Midbrain (tissue), 1 donor: ENCODE measurements around the gene RPE.

Source experiments
- DNase-seq: peaks from one replicate; lab custom pipeline; 2025; lab: John Stamatoyannopoulos, UW

Gene RPE

DNA sequence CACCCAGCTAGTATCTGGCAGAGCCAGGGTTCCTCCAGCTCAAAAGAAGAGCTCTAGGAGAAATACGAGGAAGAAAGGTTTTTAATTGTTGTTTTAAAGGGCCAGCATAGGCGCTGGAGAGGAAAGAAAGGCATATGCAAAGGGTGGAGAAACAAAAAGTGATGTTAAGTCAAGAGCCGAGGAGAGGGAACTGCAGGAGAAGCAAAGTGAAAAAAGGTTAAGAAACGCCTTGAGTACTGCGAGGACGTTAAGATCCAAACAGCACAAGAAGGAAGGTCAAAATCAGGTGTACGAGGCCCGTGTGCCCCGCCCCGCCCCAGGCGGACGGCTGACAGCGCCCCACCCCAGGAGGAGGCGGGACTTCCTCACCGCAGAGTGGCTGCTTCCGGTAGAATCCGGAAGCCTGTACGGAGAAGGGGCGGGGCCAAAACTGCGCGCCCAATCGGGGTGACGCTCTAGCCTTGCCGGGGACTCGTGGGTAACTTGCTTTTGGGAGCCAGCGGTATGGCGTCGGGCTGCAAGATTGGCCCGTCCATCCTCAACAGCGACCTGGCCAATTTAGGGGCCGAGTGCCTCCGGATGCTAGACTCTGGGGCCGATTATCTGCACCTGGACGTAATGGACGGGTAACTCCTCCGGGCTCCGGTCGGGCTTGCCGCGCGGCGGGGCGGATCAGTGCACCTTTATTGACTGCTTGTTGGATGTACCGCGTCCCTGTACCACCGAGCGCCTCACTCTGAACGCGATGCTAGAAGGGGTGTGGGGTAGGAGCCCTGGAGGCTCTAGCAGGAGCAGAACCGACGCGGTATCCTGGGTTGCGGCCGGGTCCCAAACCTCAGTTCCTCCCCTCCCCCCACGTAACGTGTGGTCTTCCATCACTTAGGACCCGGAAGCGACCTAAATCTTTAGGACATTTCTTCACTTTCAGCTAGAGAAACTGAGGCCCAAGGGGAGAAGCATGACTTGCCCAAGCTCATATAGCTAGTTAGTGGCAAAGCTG, at the start of gene RPE:
RPE (plus strand) TSS at position 481 of the 1,000 bp plus-strand sequence; CDS start at position 505, 24 bp downstream.
- peak; percentile 96 for DNase-seq

DNA sequence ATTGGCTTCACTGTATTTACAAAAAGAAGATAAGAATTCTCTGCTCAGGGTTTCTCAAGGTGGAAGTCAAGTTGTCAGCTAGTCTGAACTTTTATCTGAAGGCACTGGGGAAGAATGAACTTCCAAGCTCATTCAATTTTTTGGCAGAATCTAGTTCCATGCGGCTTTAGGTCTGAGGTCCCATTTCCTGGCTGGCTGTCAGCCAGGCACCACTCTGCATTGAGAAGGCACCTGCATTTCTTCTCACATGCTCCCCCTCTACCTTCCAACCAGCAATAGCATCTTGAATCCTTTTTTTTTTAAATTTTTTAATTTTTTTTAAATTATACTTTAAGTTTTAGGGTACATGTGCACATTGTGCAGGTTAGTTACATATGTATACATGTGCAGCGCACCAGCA, 46.2 kb upstream of the RPE start:
- DNase-seq = no peak

DNA sequence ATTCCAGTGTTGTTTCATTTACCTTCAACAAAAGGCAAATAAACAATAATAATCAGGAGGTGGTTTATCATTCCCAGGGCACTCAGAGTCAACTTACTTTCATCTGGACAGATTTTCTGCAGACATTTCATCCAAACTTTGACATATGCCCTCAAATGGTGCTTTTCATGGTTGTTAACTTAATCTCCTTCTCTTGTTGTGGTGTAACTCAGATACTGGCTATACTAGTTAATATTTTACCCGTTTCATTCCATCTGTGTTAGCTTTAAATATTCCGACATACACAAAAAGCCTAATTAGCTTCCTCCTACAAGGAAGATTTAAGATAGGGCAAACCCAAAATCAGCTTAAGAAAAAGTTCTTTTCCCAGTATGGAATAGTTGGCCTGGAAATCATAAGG, 44.4 kb upstream of the RPE start:
- no peak for DNase-seq

DNA sequence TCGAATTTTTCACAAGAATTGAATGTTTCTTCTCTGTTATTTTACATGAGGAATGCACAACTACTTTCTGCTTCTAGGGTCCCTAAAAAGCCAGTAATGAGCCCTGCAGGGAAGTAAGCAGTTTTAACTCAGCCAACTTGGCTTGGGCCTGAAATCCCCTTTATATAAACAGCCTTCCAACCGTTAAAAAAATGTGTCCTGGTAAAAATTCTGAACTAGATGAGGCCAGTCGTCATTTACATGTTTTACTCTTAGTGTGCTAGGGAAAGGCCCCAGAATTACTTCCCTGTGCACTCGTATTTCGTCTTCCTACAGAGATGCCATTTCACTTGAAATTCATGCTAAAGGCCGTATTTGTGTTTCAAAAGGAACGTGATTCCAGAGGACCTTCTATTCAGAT, 42.4 kb upstream of the RPE start:
- DNase-seq = no peak

DNA sequence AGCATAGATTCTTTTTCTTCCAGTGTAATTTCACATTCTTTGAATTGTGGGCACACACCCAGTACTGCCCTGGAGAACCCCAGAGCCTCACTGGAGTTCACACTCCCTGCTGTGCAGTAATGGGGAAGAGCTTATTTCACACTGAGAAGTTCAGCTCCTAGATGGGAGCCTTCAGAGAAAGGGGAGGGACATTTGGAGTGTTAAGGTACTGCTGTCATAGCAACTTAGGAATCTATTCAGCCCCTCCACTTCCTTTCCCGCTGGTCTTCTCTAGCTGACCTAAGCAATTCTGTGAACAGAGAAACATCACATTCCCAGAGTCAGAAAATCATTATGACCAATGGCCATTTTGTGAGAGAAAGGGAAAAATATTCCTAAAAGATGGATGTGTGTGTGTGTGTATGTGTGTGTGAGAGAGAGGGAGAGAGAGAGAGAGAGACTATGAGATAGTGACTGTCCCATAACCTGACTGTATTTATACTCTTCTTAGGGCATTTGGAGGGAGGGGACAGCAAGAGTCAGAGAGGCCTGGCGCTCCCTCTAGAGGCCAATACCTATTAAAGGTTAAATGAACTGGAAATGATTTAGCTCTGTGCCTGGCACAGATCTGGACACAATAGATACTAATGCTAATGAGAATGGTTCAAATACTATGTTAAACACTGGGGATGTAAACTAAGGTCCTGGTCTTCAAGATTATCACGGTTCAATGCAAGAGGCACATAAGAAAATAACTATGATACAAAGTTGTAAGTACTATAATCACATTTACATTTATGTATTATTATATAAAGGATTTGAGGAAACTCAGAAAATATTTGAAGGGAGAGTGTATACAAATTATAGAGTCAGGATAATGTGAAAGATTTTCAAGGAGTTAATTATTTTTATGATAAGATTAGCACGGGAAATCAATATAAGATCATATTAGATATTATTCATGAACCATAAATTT, 41.5 kb upstream of the RPE start:
- peak; percentile 49 for DNase-seq

DNA sequence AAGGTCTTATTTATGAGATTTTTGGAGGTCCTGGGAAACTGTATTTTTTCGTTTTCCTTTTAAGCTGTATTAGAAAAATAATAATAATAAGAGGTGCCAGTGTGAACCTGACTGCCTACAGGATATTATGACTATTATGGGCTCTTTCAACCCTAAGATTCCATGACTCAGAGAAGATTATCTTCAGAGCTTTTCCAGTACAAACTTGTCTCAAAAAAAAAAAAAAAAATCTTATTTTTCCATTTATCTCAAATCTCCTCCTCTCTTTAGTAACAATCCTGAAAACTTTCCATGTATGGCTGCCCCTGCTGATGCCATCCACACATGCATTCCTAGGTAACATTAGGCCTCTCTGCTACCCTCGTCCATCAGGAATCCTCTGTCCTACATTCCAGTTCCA, 36.7 kb upstream of the RPE start:
- no peak for DNase-seq

DNA sequence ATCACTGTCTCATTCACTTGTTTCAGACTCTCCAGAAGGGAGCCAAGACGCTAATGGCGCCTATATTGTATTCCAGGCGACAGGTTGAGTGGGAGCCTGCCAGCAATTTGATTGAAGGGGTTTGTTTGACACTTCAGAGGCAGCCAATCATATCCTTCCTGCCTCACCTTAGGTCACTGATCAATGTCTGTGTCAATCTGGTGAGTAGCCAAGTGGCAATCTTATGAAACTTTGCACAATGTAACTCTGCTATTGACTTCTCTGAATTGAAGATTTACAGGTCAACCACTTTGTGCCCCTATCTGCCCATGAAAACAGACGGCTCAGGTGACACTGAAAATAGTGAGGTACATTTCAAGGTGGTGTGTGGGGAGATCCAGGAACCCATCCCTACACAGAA, 32.7 kb upstream of the RPE start:
- no peak for DNase-seq

- DNase-seq = no peak
Measured at GRCh38 chr2:209970271-209970670, 32.2 kb upstream of the RPE start.

GRCh38 chr2:209970711-209971110, 31.7 kb upstream of the RPE start:
- no peak for DNase-seq

- no peak for DNase-seq
Measured at GRCh38 chr2:209973328-209973727, 29.1 kb upstream of the RPE start.

DNA sequence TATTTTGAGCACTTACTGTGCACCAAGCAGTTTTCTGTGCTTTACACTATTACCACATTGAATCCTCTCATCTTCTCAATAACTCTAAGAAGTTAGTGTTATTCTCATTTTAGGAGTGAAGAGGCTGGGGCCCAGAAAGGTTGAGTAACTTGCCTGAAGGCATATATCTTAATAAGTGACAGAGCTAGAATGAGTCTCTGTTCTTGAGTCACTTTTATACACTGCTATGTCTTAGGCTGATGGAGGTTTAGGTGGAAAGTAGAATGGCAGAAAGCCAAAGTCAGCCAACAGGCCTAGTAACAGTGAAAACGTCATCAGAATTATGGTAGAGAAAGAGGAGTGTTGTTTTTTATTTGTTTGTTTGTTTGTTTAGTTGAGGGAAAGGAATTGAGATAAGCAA, 27.9 kb upstream of the RPE start:
- DNase-seq = no peak

DNA sequence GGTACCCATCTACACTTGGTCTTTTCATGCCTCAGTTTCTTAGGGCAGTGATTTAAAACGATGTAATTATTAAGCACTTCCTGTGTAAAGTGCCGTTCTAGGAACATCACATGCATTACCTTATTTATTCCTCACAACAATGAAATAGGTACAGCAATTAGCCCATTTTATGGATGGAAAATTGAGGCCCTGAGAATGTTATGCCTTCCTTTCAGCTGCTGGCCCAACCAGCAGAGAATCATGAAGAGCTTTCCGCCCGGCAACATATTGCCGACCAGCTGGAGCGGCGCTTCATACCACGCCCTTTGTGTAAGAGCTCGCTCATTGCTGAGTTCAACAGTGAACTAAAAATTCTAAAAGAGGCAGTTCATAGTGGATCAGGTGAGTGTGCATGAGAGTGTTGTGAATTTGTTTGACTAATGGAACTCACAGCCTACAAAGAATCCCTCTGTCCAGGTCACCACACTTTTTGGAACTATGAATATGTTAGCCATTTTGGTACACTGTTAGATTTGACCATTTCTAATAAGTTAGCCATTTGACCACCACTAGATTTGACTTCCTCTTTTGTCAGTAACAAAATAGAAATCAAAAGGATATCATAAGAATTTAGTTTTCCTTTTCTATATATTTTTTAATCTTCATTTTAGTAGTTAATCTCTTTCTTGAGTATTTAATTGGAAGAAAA, 25.6 kb upstream of the RPE start:
- no peak for DNase-seq

DNA sequence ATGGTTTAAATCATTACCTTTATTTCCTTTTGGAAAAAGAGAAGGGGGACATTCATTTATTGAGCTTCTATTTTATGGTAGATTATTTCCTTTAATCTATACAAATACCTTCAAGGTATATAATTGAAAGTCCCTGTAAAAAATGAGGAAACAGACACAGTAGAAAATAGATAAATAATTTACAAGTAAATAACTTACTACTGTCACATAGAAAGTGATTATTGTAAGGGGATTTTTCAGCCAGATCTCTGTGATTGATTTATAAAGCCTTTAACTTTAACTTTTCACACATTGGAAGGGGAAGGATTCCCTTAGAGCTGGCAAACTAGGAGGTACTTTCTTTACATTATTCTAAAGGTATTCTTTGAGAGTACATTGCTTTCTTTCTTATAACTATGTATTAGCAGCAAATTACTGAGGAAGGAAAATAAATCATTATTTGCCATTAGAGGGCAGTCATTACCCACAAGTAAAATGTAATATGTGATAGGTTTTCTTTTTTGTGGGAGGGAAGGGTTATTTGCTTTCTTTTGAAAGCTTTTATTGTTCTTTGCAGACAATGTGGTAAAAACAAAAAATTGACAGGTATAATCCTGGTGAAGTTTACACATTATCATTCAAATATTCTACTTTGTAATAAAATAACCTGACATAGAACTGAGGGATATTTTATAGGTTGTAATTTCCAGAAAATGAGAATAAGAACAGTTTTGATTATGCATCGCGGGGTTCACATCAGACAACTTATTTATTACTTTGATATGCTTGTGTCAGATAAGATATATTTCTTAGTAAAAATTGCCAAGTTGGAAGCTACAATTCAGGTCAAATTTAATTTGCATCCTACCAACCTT, 24.8 kb upstream of the RPE start:
- DNase-seq = peak; percentile 64

DNA sequence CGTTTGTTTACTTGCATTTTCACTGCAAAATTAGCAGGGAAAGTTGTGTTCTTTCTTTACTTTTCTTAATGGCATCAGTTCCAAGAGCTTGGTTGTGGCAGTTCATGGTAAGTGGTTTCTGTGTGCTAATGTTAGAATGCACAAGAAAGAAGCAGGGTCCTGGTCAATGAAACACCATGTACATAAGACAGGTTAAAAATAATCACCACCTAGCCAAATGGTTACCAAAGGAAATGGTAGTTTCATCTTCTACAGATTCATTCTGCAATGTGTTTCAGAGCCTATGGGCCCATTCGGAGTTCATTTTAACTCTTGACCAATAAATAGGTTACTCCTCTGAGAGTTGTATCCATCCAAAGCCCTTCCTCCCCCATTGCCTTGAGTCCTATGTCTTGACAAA, 18.1 kb upstream of the RPE start:
- DNase-seq = no peak

- DNase-seq = no peak
Measured at GRCh38 chr2:209985874-209986273, 16.6 kb upstream of the RPE start.

GRCh38 chr2:209986415-209986814, 16.0 kb upstream of the RPE start:
- no peak for DNase-seq

DNA sequence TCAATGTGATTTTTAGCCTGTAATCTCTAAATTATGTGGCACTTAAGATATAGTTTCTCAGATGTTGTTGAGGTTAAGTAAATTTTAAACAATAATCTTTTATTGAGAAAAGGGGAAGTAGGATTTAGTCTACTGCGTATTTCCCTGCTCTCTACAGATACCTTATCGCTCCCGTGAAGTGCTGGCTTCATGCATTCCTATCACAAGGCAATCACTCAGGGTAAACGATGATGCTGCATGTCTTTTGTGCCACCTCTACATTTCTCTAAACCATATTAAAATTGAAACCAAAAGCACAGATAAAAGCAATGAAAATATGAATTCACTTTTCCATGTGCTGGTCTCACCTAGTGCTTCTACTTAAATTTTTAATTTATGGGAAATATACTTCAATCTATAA, 14.4 kb upstream of the RPE start:
- no peak for DNase-seq

GRCh38 chr2:209990838-209991237, 11.6 kb upstream of the RPE start:
- no peak for DNase-seq

- no peak for DNase-seq
Measured at GRCh38 chr2:209993968-209994367, 8.5 kb upstream of the RPE start.

DNA sequence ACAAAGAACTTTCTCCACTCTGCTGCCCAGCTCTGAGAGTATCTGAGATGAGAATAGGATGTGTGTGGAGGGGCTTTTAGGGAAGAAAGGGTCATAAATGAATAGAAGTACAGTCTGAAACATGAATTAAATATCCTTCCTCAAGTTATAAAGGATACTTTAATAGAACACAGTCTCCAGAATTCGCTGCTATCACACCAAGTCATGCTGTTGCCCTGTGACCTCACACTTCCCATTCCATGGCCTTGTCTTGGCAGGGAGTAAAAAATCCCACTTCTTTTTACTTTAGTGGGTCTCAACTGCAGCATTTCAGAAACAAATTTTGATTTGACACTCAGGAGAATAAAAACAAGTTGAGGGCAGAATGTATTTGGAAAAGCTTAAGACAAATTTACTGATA, 3.8 kb upstream of the RPE start:
- DNase-seq = no peak
